Measurements from ENCODE around the gene TCF4. TPM values are rescaled to one million over a fixed set of nuclear protein-coding genes. Genes with fewer than 3 reads are reported as not detected.

Gene TCF4
- total RNA-seq, 2 donors from 2014 or later = 57.7 to 66.3 TPM

DNA sequence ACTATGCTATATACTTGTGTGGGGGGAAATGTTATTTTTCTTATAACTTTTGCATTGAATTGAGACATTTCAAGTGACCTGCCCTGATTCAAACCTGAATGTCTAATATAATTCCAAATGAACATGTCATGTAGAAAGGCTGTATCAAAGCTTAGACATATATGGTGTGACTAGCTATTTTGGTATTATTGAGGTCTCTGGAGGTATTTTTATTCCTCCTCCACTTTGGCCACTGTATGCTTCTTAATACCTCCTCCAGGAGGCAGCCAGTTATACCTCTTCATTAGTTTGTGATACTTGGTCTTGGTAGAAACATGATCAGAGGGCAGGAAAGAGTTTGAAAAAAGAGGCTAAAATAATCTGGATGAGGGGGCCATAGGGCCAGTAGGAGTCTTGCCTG is 217.1 kb downstream of the TCF4 start:
- H3K27me3 ChIP-seq = no peaks in the 10 kb centered on the region
- no peak overlapping the region for H3K4me3 ChIP-seq
- no peaks in the 10 kb centered on the region for H3K4me1 ChIP-seq
- no peak for DNase-seq (ENCODE audit: low spot score)
- no peak overlapping the region for H3K27ac ChIP-seq
- no peaks in the 10 kb centered on the region for H3K36me3 ChIP-seq
- TF ChIP-seq, protein P1, sequence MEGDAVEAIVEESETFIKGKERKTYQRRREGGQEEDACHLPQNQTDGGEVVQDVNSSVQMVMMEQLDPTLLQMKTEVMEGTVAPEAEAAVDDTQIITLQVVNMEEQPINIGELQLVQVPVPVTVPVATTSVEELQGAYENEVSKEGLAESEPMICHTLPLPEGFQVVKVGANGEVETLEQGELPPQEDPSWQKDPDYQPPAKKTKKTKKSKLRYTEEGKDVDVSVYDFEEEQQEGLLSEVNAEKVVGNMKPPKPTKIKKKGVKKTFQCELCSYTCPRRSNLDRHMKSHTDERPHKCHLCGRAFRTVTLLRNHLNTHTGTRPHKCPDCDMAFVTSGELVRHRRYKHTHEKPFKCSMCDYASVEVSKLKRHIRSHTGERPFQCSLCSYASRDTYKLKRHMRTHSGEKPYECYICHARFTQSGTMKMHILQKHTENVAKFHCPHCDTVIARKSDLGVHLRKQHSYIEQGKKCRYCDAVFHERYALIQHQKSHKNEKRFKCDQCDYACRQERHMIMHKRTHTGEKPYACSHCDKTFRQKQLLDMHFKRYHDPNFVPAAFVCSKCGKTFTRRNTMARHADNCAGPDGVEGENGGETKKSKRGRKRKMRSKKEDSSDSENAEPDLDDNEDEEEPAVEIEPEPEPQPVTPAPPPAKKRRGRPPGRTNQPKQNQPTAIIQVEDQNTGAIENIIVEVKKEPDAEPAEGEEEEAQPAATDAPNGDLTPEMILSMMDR (IDR thresholded peaks at IDR 0.05) = no peak
- H3K9me3 ChIP-seq = peaks cover 4 to 17% of the 10 kb centered on the region in 2 donors

DNA sequence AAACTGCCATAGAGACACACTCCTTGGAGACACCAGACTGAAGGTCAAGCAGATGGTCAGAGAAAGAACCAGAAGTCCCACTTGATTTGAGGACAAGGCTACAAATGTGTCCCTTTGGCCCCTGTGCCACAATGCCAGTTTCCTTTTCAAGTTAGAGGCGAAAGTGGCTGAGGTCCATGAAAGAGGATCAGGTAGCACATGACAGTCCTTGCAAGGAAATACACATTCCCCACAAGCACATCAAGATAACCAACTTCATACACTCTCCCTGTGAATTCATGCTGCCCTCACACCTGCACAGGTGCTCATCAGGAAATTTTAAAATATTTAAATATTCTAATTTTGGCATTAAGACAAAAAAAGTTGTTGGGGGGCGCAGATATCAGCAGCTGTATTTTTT is 218.6 kb downstream of the TCF4 start:
- DNase-seq (ENCODE audit: low spot score) = no peak
- TF ChIP-seq, protein P1 (IDR thresholded peaks at IDR 0.05) = no peak
- Histone ChIP-seq H3K36me3 (no peaks in the 10 kb centered on the region), H3K27me3 (no peaks in the 10 kb centered on the region), H3K4me1 (no peaks in the 10 kb centered on the region), H3K27ac (no peak overlapping the region), H3K4me3 (no peak overlapping the region), H3K9me3 (peaks cover 4 to 11% of the 10 kb centered on the region in 2 donors)

DNA sequence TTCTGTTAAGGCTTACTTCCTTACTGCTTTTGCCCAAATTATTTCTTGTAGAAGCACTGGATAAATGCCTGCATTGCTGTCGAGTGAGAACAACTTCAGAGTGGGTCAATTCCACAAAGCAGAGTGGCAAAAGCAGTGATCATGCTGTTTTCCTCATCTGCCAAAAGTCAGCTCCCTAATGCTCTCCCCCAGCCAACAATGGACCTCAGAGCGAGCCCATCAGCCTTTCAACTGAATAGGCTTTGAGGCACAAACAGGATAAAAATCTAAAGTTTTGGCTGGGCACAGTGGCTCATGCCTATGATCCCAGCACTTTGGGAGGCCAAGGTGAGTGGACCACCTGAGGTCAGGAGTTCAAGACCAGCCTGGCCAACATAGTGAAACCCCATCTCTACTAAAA is 222.7 kb downstream of the TCF4 start:
- DNase-seq (ENCODE audit: low spot score) = no peak
- H3K4me1 ChIP-seq = no peaks in the 10 kb centered on the region
- H3K27me3 ChIP-seq = no peaks in the 10 kb centered on the region
- no peaks in the 10 kb centered on the region for H3K36me3 ChIP-seq
- H3K4me3 ChIP-seq = no peak overlapping the region
- TF ChIP-seq, protein P1 (IDR thresholded peaks at IDR 0.05) = no peak
- no peak overlapping the region for H3K27ac ChIP-seq
- no peaks in the 10 kb centered on the region for H3K9me3 ChIP-seq

DNA sequence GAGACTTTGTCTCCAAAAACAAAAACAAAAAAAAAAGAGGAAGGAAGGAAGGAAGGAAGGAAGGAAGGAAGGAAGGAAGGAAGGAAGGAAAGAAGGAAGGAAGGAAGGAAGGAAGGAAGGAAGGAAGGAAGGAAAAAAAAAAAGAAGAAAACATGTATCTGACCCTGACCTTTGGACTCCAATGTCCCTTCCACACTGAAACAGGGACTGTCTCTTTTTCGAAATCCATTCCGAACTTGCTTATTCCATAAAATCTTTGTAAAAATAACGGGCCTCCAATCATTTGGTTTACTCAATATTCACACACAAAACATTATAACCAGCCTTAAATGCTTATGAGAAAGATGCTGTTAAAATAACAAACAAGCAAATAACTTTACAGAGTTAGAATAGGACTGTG is 225.7 kb downstream of the TCF4 start:
- H3K4me1 ChIP-seq = no peaks in the 10 kb centered on the region
- DNase-seq (ENCODE audit: low spot score) = no peak
- H3K9me3 ChIP-seq = no peaks in the 10 kb centered on the region
- no peak overlapping the region for H3K27ac ChIP-seq
- no peak overlapping the region for H3K4me3 ChIP-seq
- no peaks in the 10 kb centered on the region for H3K27me3 ChIP-seq
- H3K36me3 ChIP-seq = no peaks in the 10 kb centered on the region
- TF ChIP-seq, protein P1 (IDR thresholded peaks at IDR 0.05) = no peak

DNA sequence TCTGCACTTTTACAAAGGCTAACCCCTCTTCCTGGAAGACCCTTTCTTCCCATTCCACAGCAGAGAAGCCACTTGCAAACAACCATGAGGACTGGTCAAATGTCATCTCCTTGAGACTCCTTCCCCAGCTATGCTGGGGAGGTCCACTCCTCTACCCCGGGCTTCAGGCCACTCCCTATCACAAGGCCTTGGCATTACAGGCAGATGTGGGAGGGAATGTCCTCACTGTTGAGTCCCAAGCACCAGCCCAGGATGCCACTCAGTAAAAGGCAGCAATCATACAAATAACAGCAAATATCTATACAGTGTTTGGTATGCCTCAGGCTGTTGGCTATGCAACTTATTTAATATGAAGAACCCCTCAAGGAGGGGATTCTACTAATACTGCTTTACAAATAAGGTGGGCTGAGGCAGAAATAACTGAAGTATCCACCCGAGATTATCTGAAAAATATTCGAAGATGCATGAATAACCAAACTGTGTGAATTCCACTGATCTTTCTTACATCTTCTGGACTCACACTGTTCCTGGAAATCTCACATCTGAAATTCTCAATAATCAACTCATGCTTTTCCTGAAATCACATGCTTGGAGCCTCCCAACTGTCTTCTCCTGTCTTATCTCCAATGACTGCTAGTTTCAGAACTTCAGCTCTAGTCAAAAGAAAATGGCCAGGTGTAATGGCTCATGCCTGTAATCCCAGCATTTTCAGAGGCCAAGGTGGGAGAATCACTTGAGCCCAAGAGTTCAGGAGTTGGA is 226.3 kb downstream of the TCF4 start:
- no peak for DNase-seq (ENCODE audit: low spot score)
- Histone ChIP-seq H3K4me1 (no peaks in the 10 kb centered on the region), H3K27me3 (no peaks in the 10 kb centered on the region), H3K4me3 (no peak overlapping the region), H3K27ac (no peak overlapping the region), H3K9me3 (no peaks in the 10 kb centered on the region), H3K36me3 (no peaks in the 10 kb centered on the region)
- TF ChIP-seq, protein P1 (IDR thresholded peaks at IDR 0.05) = no peak

DNA sequence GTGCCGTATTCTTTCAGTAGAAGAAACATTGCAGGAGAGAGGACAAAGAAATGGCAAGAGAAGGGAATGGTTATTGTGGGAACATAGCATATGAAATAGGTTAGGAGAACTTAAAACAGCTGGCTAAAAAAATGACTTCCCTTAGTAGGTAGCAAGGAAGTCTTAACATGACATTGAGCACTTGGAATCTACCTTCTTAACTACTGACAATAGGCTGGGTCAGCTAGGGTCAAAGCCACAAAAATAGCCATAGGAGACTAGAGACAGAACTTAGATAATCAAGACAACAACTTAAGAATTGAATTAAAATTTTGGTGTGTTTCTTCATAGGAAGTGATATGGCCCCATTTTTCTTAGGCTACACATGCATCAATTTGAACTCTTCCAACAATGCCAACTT is 227.9 kb downstream of the TCF4 start:
- Histone ChIP-seq H3K9me3 (no peaks in the 10 kb centered on the region), H3K27ac (no peak overlapping the region)
- DNase-seq (ENCODE audit: low spot score) = no peak

More for the DNA sequence above, 227.9 kb downstream of the TCF4 start:
- Histone ChIP-seq H3K36me3 (no peaks in the 10 kb centered on the region), H3K4me3 (no peak overlapping the region), H3K27me3 (no peaks in the 10 kb centered on the region), H3K4me1 (no peaks in the 10 kb centered on the region)
- TF ChIP-seq, protein P1 (IDR thresholded peaks at IDR 0.05) = no peak

Data from right atrium auricular region (tissue), 2 donors.